K562 (cell line): ENCODE results near the gene ARHGAP25. TPM values are rescaled to one million over a fixed set of nuclear protein-coding genes. Genes with fewer than 3 reads are reported as not detected.

Experiments
- ATAC-seq: fragments of 200-7000 bp; cut with Tn5 transposase; 3 replicates; pipeline ENCODE4 v1.9.1; 2020; ENCODE audit warnings: moderate library complexity
- BruUV-seq: library from RNA; stranded (reverse); fragments of 400-500 nt; replicated peaks from 2 replicates; lab custom pipeline; 2021; lab: Mats Ljungman, UMichigan
- CTCF ChIA-PET: fragments of 300-600 bp; formaldehyde crosslinking; extraction: SDS; loops from one replicate; lab custom pipeline; 2021; ENCODE audit warnings: low intra/inter-chr PET ratio; lab: Yijun Ruan, JAX
- POLR2A ChIA-PET: fragments of 300-600, 350-650 bp; sonication (Branson Sonifier 250); formaldehyde crosslinking; extraction: SDS; loops from one replicate; lab custom pipeline; 2021; ENCODE audit warnings: antibody characterized with exemption, inconsistent platforms; lab: Yijun Ruan, JAX
- DNase-seq, 4 experiments: peaks; one replicate each; pipeline versions ENCODE4 v3.0.0 to v3.0.0-alpha.2; 2011 to 2018; ENCODE audit warnings: low spot score in 3 of 4, mixed read lengths in 3 of 4; ENCODE audit errors: extremely low read depth in 1 of 4
- FAIRE-seq: peaks from 2 replicates; lab custom pipeline; 2011; peaks lifted over from hg19 to GRCh38; lab: Jason Lieb, UNC
- H2AFZ ChIP-seq: 2 replicates; pipeline ENCODE4 v1.6.0; 2011; ENCODE audit warnings: low read depth, low read length, control low read depth, inconsistent platforms
- H3K27ac ChIP-seq: fragments of 200-600 bp; 3 replicates; pipeline ENCODE4 v1.8.0; 2011; ENCODE audit warnings: low read depth, mild to moderate bottlenecking, control low read depth, inconsistent platforms, low read length, moderate library complexity, mixed read lengths; ENCODE audit errors: extremely low read depth
- H3K27me3 ChIP-seq, 2 experiments: fragments of 300-600 bp in 1 of 2; 2 replicates in 1 of 2; 3 replicates in 1 of 2; pipeline versions ENCODE4 v1.6.0 to v1.8.0; 2011; ENCODE audit warnings: inconsistent platforms in 2 of 2, low read length in 2 of 2, mild to moderate bottlenecking in 1 of 2, mixed read lengths in 1 of 2, moderate library complexity in 1 of 2; ENCODE audit not compliant: control insufficient read depth in 2 of 2, insufficient read depth in 2 of 2
- H3K36me3 ChIP-seq: fragments of 300-600 bp; 3 replicates; pipeline ENCODE4 v1.8.0; 2011; ENCODE audit warnings: mild to moderate bottlenecking, low read length, inconsistent platforms; ENCODE audit not compliant: control insufficient read depth, insufficient read depth
- H3K4me1 ChIP-seq, 2 experiments: fragments of 200-600 bp in 1 of 2; replicated peaks in 1 of 2; 2 replicates in 1 of 2; 3 replicates in 1 of 2; pipeline versions ENCODE4 v1.5.1 to v1.8.0; 2011; ENCODE audit warnings: inconsistent platforms in 2 of 2, low read length in 2 of 2, mild to moderate bottlenecking in 1 of 2, mixed read lengths in 1 of 2, moderate library complexity in 1 of 2; ENCODE audit not compliant: control insufficient read depth in 2 of 2, insufficient read depth in 2 of 2
- H3K4me2 ChIP-seq: 2 replicates; pipeline ENCODE4 v1.6.1; 2011; ENCODE audit warnings: low read length, control low read depth, inconsistent platforms, mixed read lengths; ENCODE audit not compliant: insufficient read depth
- H3K4me3 ChIP-seq: fragments of 200-600 bp; sonication (generic), shearing (Covaris generic); 2 replicates; pipeline ENCODE4 v1.5.1; 2016; ENCODE audit warnings: control low read depth, inconsistent platforms
- H3K79me2 ChIP-seq: fragments of 200-600 bp; 3 replicates; pipeline ENCODE4 v1.8.0; 2011; ENCODE audit warnings: low read length, inconsistent platforms; ENCODE audit not compliant: control insufficient read depth, insufficient read depth
- H3K9ac ChIP-seq, 2 experiments: 2 replicates each; pipeline versions ENCODE4 v1.6.0 to v1.6.1; 2011; ENCODE audit warnings: low read depth in 2 of 2, low read length in 2 of 2, control low read depth in 1 of 2, inconsistent platforms in 1 of 2, mild to moderate bottlenecking in 1 of 2, mixed read lengths in 1 of 2; ENCODE audit not compliant: insufficient read depth in 1 of 2
- H3K9me1 ChIP-seq: one replicate; pipeline ENCODE4 v1.6.0; 2011; ENCODE audit warnings: inconsistent platforms, mild to moderate bottlenecking, low read length, moderate library complexity; ENCODE audit not compliant: control insufficient read depth, insufficient read depth
- H3K9me3 ChIP-seq: replicated peaks from 2 replicates; pipeline ENCODE4 v1.5.1; 2011; ENCODE audit warnings: low read depth, low read length, inconsistent platforms; ENCODE audit not compliant: control insufficient read depth, insufficient read depth
- H4K20me1 ChIP-seq: replicated peaks from 2 replicates; pipeline ENCODE4 v1.6.1; 2011; ENCODE audit warnings: low read length, inconsistent platforms, mixed read lengths; ENCODE audit not compliant: control insufficient read depth, insufficient read depth
- BCL6 ChIP-seq: fragments of 250-450 bp; sonication (Bioruptor Pico); IDR thresholded peaks from 2 replicates; pipeline ENCODE4 v1.4.0; 2020
- BCLAF1 ChIP-seq, 2 experiments: fragments of 450-650 bp in 1 of 2; IDR thresholded peaks; 2 replicates each; pipeline ENCODE4 v1.6.1; 2011 to 2017; ENCODE audit warnings: low read depth in 2 of 2, antibody characterized with exemption in 1 of 2, borderline replicate concordance in 1 of 2, low read length in 1 of 2, mild to moderate bottlenecking in 1 of 2, mixed read lengths in 1 of 2; ENCODE audit not compliant: control insufficient read depth in 1 of 2
- BDP1 ChIP-seq: IDR thresholded peaks from 3 replicates; pipeline ENCODE4 v1.6.1; 2011; ENCODE audit not compliant: insufficient read length, insufficient read depth
- FOXO4 ChIP-seq: fragments of 450-650 bp; formaldehyde crosslinking; IDR thresholded peaks from 2 replicates; pipeline ENCODE4 v1.4.0; 2020; ENCODE audit warnings: mild to moderate bottlenecking, moderate library complexity
- GATAD2B ChIP-seq: fragments of 450-650 bp; IDR thresholded peaks from 2 replicates; pipeline ENCODE4 v1.6.1; 2017; ENCODE audit warnings: mild to moderate bottlenecking, borderline replicate concordance
- ILK ChIP-seq: fragments of 450-650 bp; IDR thresholded peaks from 2 replicates; pipeline ENCODE4 v1.6.1; 2016; ENCODE audit warnings: missing genetic modification characterization, low read depth, mild to moderate bottlenecking, missing compliant biosample characterization, moderate library complexity, borderline replicate concordance
- MNT ChIP-seq, 2 experiments: fragments of 450-650 bp; conservative IDR thresholded peaks; 2 replicates each; pipeline ENCODE4 v1.6.1; 2017; ENCODE audit warnings: mild to moderate bottlenecking in 2 of 2, moderate library complexity in 2 of 2
- NCOA2 ChIP-seq, 2 experiments: fragments of 450-650 bp; IDR thresholded peaks; 2 replicates each; pipeline ENCODE4 v1.6.1; 2018; ENCODE audit warnings: mild to moderate bottlenecking in 2 of 2, moderate library complexity in 1 of 2; ENCODE audit not compliant: partially characterized antibody in 2 of 2
- SOX6 ChIP-seq: fragments of 450-650 bp; IDR thresholded peaks from 2 replicates; pipeline ENCODE4 v1.6.1; 2014; ENCODE audit warnings: mild to moderate bottlenecking
- ZNF212 ChIP-seq: fragments of 450-650 bp; formaldehyde crosslinking; IDR thresholded peaks from 2 replicates; pipeline ENCODE4 v1.4.0; 2020; ENCODE audit warnings: mild to moderate bottlenecking
- ZNF696 ChIP-seq: fragments of 250-450 bp; sonication (Bioruptor Pico); conservative IDR thresholded peaks from 2 replicates; pipeline ENCODE4 v1.4.0; 2020; ENCODE audit warnings: mild to moderate bottlenecking, moderate library complexity
- WGBS: fragments of 100-300 bp; shearing (Covaris generic); methylation state at CpG from one replicate; pipeline ENCODE4 v1.1.6; 2016; ENCODE audit warnings: low coverage, mixed read lengths; ENCODE audit not compliant: insufficient coverage; ENCODE audit errors: missing lambda C conversion rate; 5-methylcytosine and 5-hydroxymethylcytosine counted together
- in situ Hi-C: fragments of 300-500 bp; cut with MboI; formaldehyde crosslinking; loops from 4 replicates; pipeline ENCODE4 v1.15.0; 2018; ENCODE audit warnings: inconsistent platforms, mixed read lengths
- intact Hi-C: fragments of 100-400 bp; cut with micrococcal nuclease; formaldehyde crosslinking; loops from 2 replicates; pipeline ENCODE4 v1.14.2; 2022
- polyA plus RNA-seq, 8 experiments: library from polyadenylated mRNA; depleted of rRNA in 4 of 8; stranded (reverse) in 5 of 8; unstranded in 3 of 8; fragments of >200 nt; fragmentation: Nextera tagmentation in 2 of 8; fragmentation: Illumina TruSeq in 1 of 8; extraction: Ambion mirVana in 2 of 8; extraction: Trizol in 1 of 8; gene quantifications; 2 replicates each; pipeline versions ENCODE4 v1.2.1 to v1.2.3, GENCODE V29; 2011 to 2014; ENCODE audit warnings: inconsistent platforms in 1 of 8, missing spikeins in 1 of 8
- total RNA-seq, 7 experiments: library from RNA; depleted of rRNA in 6 of 7; stranded (reverse); fragments of >200 nt in 6 of 7; fragmentation: Illumina TruSeq in 2 of 7; extraction: Trizol in 2 of 7; gene quantifications; 2 replicates each; pipeline versions ENCODE4 v1.2.1 to v1.2.3, GENCODE V29; 2011 to 2021; ENCODE audit warnings: low replicate concordance in 1 of 7
- TF ChIP-seq, protein P1 (sequence below), 2 experiments: IDR thresholded peaks; 2 replicates each; pipeline ENCODE4 v1.6.1; 2011; ENCODE audit warnings: borderline replicate concordance in 1 of 2, control low read depth in 1 of 2, low read depth in 1 of 2, low read length in 1 of 2, mild to moderate bottlenecking in 1 of 2, mixed read lengths in 1 of 2, moderate library complexity in 1 of 2; ENCODE audit not compliant: insufficient read depth in 1 of 2, insufficient read length in 1 of 2, poor library complexity in 1 of 2, severe bottlenecking in 1 of 2; ENCODE audit errors: extremely low read depth in 1 of 2

Gene ARHGAP25
- total and polyA plus RNA-seq, 9 of the 15 experiments (the other 6 are each of a cell fraction or from before 2014, with no cell fraction given), result 4.9 to 14.8 (median 10.7) TPM

- H2AFZ ChIP-seq, result peak overlapping the region; percentile 63
- TF ChIP-seq GATAD2B (0 out of 2 replicates have a peak, but pooled peaks have one; percentile 35), BCL6 (CRISPR knock-in tag) (no peak), BDP1 (no peak), NCOA2 (IDR thresholded peaks at IDR 0.05; ENCODE audit: partially characterized antibody in 2 of 2) (peak in 1 of 2 experiments; percentile 9), ILK (no peak), BCLAF1 (IDR thresholded peaks at IDR 0.05; ENCODE audit: borderline replicate concordance in 1 of 2, control insufficient read depth in 1 of 2, low read depth in 2 of 2, low read length in 1 of 2) (no peak), ZNF696 (CRISPR knock-in tag) (no peak), MNT (conservative IDR thresholded peaks at IDR 0.05) (peak; percentile 41 to 68; a peak in 2 of 4 replicates), ZNF212 (CRISPR knock-in tag) (no peak), SOX6 (peak; percentile 73), FOXO4 (CRISPR knock-in tag) (no peak)
- TF ChIP-seq, protein P1, sequence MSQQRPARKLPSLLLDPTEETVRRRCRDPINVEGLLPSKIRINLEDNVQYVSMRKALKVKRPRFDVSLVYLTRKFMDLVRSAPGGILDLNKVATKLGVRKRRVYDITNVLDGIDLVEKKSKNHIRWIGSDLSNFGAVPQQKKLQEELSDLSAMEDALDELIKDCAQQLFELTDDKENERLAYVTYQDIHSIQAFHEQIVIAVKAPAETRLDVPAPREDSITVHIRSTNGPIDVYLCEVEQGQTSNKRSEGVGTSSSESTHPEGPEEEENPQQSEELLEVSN (IDR thresholded peaks at IDR 0.05; ENCODE audit: borderline replicate concordance in 1 of 2, extremely low read depth in 1 of 2, insufficient read depth in 1 of 2, insufficient read length in 1 of 2, low read depth in 1 of 2, low read length in 1 of 2, poor library complexity in 1 of 2, severe bottlenecking in 1 of 2), result peak in 1 of 2 experiments; percentile 67
Measured at GRCh38 chr2:68828887-68829708, 94.5 kb downstream of the ARHGAP25 start.

More at GRCh38 chr2:68828887-68829708, 94.5 kb downstream of the ARHGAP25 start:
- DNase-seq (peak; percentile 78 to 90 (median 82)), ATAC-seq (peak; percentile 86), FAIRE-seq (peak; percentile 94)
- Histone ChIP-seq H3K36me3 (no peaks in the 10 kb centered on the region), H3K9ac (peak overlapping the region; percentile 16 to 83; a peak in 3 of 4 replicates), H3K4me2 (peak overlapping the region; percentile 53), H3K27ac (peak overlapping the region; percentile 55), H3K27me3 (no peaks in the 10 kb centered on the region), H3K9me3 (no peaks in the 10 kb centered on the region), H3K4me1 (peaks cover 18 to 50% of the 10 kb centered on the region in 2 experiments), H4K20me1 (no peaks in the 10 kb centered on the region), H3K4me3 (no peak overlapping the region), H3K9me1 (no peaks in the 10 kb centered on the region), H3K79me2 (no peaks in the 10 kb centered on the region)
- BruUV-seq, result no TSS peak
- WGBS, result 5% methylated on average over 10 of the region's 10 CpGs
- ChIA-PET CTCF (no interaction called here), POLR2A (interaction anchor here (0.6 to 2.1 kb wide), 3 partner anchors 19 to 52 kb away, joined by 3 to 6 read pairs (median 4); no protein-coding TSS in a partner anchor)
- intact Hi-C loops (no loop called here), in situ Hi-C loops (no loop called here)
